CD4-positive, alpha-beta T cell treated with Interleukin-12 subunit alpha and Interleukin-12 subunit beta, for 1 hour (primary cell): ENCODE data around the gene TBC1D16.

Experiments
- DNase-seq: peaks from one replicate; pipeline ENCODE4 v3.0.0-alpha.2; 2020

Gene TBC1D16

DNA sequence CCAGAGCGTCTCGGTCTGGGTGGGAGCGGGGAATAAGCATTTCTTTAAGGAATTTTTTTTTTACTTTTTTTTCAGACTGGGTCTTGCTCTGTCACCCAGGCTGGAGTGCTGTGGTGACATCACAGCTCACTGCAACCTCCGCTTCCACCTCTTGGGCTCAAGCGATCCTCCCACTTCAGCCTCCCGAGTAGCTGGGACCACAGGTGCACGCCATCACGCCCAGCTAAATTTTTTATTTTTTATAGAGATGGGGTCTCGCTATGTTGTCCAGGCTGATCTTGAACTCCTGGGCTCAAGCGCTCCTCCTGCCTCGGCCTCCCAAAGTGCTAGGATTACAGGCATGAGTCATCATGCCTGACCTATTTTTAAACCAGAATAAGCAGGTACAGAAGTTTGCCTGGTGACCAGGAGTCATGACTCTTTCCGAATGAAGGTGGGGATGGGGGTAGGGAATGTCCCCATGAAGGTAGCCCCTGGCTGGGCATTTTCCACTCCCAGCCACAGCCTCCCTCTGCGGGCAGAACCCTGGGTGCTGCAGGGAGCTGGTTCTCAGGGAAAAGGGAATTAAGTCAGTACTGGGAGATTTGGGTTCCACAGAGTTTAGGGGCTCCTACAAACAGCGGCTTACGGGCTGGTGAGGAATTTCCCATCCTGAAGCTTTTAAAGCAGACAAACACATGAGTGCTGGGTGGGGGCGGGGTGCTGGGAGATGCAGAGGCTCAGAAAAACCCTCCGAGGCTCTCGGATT lies 48.3 kb downstream of the TBC1D16 start:
- DNase-seq = no peak

DNA sequence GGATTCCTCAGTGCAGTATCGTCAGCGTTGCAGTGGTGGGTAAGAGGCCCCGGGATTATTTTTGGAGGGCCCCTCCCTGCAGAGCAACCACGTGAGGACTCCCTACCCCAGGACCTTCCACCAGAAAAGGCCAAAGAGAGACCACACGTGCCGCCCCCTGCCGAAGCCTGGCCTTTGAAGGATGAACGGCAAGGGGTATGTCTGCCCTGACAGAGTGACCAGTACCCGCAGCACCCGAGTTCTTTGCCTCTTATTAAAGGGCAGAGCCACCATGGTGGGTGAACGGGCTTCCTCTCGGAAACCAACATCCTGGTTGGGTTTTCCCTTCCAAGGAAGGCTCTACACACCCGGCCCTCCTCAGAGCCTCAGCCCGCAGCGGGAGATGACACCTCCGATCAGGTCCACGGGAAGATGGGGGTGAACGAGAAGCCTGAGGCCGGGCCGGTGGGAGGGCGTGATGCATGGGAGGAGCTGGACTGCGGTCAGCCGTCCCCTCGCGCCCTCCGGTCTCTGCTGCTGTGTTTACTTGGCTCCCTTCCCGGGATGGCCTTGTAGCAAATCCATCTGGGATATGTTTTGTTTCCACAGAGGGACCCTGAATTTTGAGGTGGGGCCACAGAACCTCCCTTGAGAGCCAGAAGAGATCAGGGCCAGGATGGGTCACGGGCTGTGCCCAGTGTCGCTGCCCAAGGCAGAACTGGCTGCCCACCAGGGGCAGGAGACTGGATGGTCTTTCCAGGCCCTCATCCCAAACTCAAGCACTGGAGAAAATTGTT lies 49.1 kb downstream of the TBC1D16 start:
- no peak for DNase-seq

DNA sequence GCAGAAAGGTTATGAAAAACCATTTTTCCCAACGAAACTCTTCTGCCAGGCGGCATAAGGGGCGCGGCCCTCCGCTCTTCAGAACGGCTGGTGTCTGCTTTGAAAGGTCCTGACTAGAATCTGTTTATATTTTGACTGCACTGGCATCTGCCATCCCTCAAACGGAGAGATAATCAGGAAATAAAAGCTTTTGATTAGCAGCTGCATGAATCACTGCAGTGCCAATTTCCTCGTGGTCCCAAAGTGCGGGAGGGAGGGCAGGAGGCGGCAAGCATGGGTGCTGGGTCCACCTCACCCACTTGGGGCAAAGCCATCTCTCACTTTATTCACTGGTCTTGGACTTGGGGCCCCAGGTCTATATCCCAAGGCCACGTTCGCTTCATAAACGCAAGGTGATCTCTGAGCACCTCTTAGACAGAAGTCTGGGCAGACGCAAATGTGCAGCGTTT lies 49.7 kb downstream of the TBC1D16 start:
- DNase-seq = no peak

DNA sequence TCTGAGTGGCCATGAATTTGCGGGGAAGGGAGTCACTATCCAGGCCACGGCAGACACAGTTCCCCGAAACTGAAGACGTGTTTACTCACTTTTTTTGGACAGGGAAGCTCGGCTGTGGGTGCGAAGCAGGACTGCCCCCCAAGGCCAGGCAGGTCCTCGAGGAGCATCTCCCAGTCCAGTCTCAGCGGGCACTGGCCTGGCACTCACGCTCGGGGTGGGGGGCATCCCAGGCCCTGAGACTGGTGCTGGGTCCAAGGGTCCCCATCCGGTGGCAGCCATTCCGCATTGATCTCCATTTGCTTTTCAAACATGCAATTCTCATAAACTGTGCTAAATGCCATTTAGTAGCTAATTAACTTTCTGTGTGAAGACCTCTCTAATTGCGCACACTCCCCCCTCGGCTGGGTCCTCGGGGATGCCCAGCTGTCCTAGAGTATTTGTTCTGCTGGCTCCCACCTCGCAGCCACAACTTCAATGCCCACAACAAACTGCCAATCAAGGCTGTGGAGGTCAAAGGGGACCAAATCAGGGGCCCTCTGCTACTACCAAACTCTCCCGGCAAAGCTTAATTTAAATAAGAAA lies 50.2 kb downstream of the TBC1D16 start:
- no peak for DNase-seq

DNA sequence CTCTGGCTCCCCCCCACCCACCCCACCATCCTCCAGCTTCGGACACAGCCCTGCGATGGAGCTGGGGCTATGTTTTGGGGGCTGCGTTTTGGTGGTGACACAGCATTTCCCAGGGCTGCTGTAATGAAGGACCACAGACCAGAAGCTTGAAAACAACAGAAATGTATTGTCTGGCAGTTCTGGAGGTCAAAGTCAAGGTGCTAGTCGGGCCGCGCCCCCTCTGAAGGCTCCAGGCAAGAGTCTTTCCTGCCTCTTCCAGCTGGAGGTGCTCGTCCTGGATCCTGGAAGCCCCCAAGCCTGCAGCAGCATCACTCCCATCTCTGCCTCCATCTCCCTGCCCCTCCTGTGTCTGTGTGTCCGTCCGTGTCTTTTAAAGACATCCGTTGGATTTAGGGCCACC lies 50.8 kb downstream of the TBC1D16 start:
- no peak for DNase-seq

DNA sequence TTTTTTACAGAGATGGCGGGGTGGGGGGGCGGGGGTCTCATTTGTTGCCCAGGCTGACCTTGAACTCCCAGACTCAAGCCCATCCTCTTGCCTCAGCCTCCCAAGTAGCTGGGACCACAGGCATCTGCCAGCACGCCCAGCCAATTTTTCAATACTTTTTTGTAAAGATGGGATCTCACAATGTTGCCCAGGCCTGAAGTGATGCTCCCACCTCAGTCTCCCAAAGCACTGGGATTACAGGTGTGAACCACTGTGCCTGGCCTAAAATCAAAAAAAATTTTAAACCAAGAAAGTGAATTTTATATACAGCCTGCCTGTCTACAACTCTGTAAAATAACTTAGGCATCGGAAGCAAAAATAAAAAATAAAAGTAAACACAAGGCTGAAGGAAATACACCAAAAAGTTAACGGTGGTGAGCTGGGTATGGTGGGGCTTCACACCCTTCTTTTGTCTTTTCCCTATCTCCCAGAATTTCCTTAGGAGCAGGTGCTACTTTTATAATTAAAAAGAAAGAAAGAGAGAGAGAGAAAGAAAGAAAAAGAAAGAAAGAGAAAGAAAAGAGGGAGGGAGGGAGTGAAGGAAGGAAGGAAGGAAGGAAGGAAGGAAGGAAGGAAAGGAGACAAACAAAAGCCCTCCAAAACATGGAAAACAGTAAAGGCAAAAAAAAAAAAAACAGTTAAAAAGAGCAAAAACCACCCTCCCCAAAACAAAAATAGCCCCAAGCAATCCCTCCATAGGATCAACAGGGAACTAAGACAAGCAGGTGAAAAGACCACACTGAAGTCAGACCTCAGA lies 51.4 kb downstream of the TBC1D16 start:
- no peak for DNase-seq

DNA sequence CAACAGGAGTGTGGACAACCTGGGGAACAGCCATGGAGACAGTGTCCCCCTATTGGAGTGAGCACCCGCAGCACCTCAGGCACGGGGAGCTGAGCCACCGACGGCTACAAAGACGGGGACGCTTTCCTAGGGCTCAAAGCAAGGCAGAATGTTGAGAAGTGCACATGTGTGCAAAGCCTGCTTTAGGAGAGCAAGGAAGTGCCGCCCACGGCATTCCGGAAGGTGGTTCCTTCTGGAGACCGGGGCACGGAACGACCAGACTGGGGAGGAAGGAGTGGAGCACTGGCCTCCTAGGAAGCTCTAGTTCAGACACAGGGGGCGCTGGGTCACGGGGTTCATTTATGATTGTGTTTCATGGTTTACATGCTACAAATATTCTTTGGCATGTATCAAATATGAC lies 52.2 kb downstream of the TBC1D16 start:
- DNase-seq = no peak

DNA sequence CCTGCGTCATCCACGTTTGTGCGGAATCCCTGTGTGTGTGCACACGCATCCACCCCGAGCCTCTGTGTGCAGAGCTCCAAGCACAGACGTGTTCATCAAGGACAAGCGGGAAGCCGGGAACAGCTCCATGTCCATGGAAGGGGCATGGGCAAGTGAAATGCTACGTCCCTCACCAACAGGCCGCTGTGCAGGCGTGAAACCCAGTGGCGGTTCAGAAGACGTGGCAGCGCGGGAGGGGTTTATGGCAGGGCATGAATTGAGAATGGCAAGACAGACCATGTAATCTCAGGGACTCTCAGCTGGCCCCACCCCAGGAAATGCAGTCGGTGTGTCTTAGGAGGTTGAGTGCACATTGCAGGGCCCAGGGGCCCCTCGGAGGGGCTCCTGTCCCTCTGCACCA lies 52.7 kb downstream of the TBC1D16 start:
- no peak for DNase-seq

DNA sequence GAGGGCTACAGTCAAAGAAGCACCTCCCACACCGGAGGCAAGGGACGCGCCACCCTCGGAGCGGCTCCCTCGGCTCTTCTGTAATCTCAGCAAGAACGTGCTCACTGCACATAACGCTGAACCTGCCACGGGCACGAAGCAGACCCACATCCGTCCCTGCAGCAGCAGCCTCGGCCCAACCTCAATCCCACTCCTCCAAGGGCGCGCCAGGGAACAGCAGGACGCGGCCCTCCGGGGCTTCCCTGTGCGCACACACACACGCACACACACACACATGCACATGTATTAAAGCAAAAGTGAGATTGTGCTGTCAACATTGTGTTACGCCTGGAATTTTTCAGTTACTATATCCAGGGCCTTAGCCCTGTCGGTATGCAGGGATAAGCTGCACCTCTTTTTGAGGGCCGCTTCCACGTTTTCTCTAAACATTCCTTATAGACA lies 54.0 kb downstream of the TBC1D16 start:
- DNase-seq = no peak

DNA sequence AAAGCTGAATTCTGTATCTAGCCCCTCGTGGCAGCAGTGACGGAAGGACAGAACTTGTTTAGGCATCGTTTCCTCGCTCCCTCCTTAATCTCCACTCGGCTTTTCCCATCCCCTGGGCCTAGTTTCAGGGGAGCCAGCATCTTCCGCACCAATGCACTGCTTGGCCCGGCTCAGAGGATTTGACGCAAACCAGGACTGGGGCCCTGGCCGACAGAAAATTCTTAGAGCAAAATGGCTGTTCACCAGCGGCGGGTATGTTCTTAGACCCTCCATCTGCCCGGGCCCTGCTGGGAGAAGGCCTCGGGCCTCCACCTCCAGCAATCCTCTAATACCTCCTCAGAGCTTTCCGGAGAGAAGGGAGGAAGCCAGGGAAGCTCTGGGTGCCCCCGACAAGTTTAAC lies 54.6 kb downstream of the TBC1D16 start:
- DNase-seq = no peak

DNA sequence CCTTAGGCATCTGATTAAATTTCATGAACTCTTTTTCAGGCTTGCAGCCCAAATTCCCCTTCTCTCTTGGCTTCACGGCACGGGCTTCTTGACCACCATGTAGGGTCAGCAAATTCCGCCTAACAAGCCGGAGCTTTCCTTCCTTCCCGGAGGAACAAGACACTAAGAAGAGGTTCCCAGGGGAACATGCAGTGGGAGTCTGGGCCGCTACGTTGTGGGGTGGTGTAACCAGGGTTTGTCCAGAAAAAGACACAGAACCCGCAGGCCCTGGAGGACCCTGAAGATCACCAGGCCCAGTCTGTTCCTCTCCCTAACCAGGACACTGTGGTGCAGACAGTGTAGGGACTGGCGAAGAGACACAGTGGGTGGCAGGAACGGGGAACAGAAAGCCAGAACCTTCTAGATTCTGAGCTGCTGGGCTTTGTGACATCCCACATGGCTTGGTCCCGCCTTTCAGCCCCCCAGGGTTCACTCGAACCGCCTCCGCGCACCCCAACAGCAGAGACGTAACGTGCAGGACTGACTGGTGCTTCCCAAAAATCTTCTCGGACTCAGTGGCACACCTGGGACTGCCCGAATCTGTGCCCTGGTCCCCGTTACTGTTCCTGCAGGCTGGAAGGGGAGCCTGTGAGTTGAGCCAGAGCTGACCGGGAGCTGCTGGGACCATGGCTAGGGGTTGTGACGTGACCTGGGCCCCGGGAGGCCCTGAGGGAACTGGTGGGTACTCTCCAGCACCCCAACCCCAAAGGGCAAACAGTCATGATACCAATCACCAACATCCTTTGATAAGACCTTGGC lies 55.2 kb downstream of the TBC1D16 start:
- no peak for DNase-seq

DNA sequence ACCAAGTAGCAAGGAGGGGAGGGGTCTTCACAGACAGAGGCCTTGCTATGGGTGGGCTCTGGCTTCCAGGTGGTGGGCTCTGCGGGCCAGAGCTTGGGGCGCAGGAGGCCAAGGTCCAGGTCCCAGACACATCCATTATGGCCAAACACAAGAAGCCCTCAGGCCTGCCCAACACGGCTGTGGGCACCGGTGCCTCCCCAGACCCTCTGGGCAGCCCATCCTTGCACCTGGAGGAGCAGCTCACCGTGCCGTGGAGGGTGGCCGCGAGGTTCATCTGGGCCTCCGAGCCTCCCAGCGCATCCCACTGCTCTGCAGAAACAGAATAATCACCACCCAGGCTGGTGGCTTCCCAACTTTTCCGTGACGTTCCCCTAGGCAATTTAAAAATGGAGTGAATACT lies 55.9 kb downstream of the TBC1D16 start:
- DNase-seq = no peak

DNA sequence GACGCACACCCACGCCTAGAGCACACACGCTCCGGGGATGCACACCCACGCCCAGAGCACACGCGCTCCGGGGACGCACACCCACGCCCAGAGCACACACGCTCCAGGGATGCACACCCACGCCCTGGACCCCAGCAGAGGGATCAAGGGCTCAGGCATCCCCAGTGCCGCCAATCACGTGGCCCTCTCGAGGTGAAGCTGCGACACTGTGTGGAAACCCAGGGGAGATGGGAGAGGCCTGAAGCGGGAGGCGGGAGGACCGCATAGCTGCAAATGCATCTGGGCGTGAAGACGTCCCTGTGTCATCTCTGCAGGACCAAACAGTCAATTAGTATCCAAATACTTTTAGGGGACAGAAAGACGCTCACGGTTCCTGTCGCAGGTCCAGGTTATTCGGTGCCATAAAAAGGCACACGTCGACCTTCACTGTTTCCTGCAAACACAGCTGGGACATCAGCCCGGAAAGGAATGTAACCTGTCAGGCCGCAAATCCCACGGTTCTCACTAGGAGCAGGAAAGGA lies 56.4 kb downstream of the TBC1D16 start:
- no peak for DNase-seq

DNA sequence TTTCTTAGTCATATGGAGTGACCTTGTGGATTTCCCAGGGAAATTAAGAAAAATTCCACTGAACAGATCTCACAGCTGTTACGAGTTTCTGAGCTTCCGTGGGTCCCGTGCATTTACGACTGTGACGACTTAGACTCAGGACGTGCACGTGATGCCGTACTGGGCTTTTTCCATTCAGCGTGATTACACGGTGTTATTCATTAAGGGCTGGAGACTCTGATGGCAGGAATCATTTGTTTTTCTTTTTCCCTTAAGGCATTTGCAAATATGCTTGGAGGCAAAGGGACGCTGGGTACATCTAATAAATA lies 57.2 kb downstream of the TBC1D16 start:
- no peak for DNase-seq

DNA sequence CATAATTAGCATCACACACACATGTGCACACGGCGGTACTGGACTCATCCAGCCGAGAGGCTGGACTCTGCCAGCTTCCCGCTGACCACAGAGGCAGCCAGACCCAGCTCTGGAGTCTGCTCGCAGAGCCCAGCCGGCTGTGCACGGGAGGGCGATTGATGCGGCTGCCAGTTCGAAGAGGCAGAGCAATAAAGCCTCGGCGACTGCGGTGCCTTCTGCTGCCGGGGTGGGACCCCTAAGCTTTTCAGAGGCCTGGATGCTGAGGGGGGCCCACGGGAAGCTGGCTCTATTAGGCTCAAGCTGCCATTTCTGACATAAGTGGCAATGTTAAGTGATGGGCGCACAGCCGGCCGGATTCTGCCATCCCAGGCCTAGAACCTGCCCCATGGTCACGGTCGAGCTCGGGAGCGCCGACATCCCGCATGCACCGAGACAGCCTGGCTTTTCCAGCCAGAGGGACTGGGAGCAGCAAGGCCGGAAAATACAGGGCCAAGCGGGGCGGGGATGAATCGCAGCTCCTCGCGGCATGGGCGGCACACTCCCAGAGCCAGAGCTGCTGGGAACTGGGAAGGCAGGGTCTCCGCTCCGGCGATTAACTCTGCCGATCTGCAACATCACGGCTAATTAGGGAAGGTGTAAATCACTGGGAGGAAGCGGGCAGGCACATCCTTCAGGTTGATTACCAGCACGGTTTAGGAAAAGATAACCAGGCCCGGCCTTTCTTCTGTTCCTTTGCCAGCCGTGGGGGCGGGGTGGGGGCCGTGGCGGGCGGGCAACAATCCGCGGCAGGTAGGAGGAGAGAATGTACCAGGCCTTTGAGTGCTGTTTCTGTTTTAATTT lies 57.7 kb downstream of the TBC1D16 start:
- no peak for DNase-seq

DNA sequence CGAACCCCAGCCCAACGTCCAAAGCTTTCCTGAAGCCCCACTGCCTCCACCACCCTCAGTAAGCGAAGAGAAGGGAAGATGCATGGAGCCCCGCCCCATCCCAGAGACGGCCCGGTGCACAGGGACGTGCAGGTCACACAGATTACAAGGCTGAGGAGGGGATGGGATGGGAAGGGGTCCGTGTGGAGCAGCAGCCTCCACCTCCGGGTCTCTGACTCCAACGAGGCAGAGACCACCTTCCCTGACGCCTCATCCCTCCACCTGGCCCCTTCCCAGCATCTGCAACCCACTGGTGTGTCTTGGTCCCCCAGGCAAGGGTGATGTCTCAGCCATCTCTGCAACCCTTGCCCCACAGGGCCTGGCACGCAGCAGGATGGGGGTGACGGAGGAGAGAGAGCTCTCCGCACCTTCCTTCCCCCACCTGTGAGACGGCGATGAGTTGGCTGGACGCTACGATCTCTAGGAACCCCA lies 58.5 kb downstream of the TBC1D16 start:
- no peak for DNase-seq

DNA sequence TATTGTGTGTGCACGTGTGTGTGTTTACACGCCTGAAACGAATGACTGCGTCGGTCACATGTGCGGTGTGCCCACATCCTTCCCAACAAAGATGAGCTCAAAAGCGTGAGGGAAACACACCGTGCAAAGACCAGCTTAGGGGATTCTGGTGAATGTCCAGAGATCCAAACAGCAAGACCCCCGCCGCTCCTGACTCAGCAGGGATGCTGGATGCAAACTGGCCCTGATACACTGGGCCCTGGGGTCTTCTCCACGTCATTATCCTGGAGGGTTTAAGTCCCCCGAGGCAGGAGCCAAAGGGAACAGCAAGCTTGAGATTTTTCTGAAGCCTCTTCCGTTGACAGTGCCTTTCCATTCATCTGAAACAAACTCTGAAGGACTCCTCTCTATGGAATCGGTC lies 59.2 kb downstream of the TBC1D16 start:
- DNase-seq = no peak

DNA sequence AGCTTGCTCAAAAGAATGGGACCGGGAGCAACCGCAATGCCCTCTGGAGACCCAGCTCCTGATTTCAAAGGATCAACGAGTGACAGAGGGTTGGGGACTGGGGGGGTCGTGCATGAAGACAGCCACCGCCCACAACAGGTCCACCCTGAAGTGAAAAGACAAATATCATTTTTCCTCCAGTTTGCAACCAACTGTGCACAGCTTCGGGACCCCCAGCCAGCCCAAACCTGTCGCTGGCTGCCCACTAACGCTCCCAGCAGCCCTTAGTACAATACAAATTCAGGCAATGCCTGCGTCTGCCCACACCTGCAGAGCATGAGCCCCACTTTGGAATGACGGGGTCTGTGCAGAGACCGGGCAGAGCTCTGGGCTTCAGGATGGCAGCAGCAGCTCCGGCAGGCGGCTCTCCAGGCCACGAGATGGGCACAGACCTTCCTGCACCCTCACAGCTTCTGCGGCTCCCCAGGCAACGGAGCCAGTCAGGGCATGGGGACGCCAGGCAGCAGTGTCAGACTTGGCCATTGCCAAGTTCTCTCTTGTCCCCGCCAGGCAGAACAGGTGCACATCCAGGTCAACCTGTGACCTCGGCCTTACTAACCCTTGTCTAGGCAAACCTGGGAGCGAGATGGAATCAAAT lies 60.1 kb downstream of the TBC1D16 start:
- DNase-seq = no peak

DNA sequence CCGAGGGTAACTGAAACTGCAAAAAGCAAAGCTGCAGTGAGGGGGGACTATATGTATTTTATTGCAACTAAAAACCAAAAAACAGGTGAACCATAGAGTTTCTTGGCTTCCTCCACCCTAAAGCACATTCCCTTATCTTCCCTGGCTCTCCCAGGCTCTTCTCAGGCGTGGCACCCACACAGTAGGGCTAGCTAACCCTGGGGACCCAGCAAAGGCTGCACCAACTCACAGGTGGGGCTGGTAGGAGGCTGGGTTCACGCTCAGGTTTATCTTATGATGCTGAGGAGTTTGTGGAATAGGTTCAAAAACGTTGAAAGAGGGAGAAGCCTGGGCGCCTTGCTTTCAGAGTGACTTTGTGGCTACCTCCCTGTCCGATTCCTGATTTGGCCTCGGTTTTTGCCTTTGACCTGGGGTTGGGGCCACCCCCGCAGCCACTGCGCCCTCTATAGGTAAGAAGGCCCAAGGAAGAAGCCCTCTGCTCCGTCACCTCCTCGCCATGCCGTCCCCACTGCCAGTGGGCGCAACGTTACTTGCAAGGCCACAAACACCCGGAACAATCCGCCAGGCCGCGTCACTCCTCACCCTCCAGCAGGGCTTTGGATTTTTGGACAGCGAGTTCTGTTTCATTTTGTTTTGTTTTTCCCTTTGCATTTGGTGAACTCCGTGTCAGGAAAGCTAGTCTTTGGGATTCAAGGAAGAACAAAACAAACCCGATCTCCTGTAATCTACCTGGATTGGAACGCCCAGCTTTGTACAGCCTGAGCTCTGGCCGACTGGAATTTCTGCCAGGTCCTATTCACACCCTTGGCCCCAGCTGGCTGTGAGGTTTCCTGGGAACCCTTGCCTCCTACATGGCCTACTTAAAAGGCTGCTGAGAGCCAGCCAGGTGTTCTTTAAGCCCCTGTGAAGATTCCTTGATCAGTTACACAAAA lies 60.8 kb downstream of the TBC1D16 start:
- no peak for DNase-seq

DNA sequence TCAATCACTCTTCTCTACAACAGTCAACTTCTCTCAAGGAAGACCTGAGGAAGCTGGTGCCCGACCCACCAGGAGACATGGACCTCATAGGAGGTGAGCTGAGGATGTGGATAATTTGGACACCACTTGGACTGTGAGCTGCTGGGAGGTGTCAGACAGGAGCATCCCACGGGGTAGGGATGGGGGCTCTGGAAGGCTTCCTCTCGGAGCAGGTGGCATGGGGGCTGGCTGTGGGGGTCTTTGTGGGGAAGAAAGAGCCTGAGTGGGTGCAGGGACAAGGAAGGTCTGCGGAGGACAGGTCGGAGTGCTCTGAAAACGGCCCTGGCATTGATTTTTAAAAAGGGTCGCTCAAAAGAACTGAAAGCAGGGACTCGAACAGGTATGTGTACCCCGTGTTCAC lies 64.0 kb downstream of the TBC1D16 start:
- no peak for DNase-seq
